ENCODE data around the gene ST3GAL4.
"Not testable (repeated sequence)": the region's sequence is repeated elsewhere in the genome, so short reads cannot be mapped to it uniquely, and the experiment has no call there.

Gene ST3GAL4

GRCh38 chr11:126394634-126395072 is 39.2 kb downstream of the ST3GAL4 start:
- in situ Hi-C loops (cut with HindIII; ENCODE audit: low pct_ligation_motif_present, low pct_unique_long_range_greater_than_20kb, low sequenced_read_pairs), result not testable (repeated sequence)
- peak; percentile 36 for DNase-seq

- DNase-seq; in situ Hi-C loops (cut with HindIII; ENCODE audit: low pct_ligation_motif_present, low pct_unique_long_range_greater_than_20kb, low sequenced_read_pairs): not testable (repeated sequence)
Measured at GRCh38 chr11:126395784-126396183, 40.3 kb downstream of the ST3GAL4 start.

GRCh38 chr11:126396266-126396665 is 40.8 kb downstream of the ST3GAL4 start:
- DNase-seq; in situ Hi-C loops (cut with HindIII; ENCODE audit: low pct_ligation_motif_present, low pct_unique_long_range_greater_than_20kb, low sequenced_read_pairs): not testable (repeated sequence)

GRCh38 chr11:126396965-126397364 is 41.5 kb downstream of the ST3GAL4 start:
- DNase-seq, result no peak
- in situ Hi-C loops (cut with HindIII; ENCODE audit: low pct_ligation_motif_present, low pct_unique_long_range_greater_than_20kb, low sequenced_read_pairs), result no loop called here

GRCh38 chr11:126398296-126398695 is 42.8 kb downstream of the ST3GAL4 start:
- in situ Hi-C loops (cut with HindIII; ENCODE audit: low pct_ligation_motif_present, low pct_unique_long_range_greater_than_20kb, low sequenced_read_pairs), result no loop called here

GRCh38 chr11:126398721-126399120 is 43.2 kb downstream of the ST3GAL4 start:
- in situ Hi-C loops (cut with HindIII; ENCODE audit: low pct_ligation_motif_present, low pct_unique_long_range_greater_than_20kb, low sequenced_read_pairs), result no loop called here
- no peak for DNase-seq

More at GRCh38 chr11:126398296-126398695, 42.8 kb downstream of the ST3GAL4 start:
- no peak for DNase-seq

- DNase-seq, result no peak
- in situ Hi-C loops (cut with HindIII; ENCODE audit: low pct_ligation_motif_present, low pct_unique_long_range_greater_than_20kb, low sequenced_read_pairs), result no loop called here
Measured at GRCh38 chr11:126400019-126400418, 44.5 kb downstream of the ST3GAL4 start.

- no peak for DNase-seq
- in situ Hi-C loops (cut with HindIII; ENCODE audit: low pct_ligation_motif_present, low pct_unique_long_range_greater_than_20kb, low sequenced_read_pairs), result no loop called here
Measured at GRCh38 chr11:126400479-126400878, 45.0 kb downstream of the ST3GAL4 start.

- DNase-seq, result no peak
- in situ Hi-C loops (cut with HindIII; ENCODE audit: low pct_ligation_motif_present, low pct_unique_long_range_greater_than_20kb, low sequenced_read_pairs), result no loop called here
Measured at GRCh38 chr11:126403022-126403581, 47.6 kb downstream of the ST3GAL4 start.

- in situ Hi-C loops (cut with HindIII; ENCODE audit: low pct_ligation_motif_present, low pct_unique_long_range_greater_than_20kb, low sequenced_read_pairs), result no loop called here
Measured at GRCh38 chr11:126403658-126404057, 48.2 kb downstream of the ST3GAL4 start.

GRCh38 chr11:126404367-126404766 is 48.9 kb downstream of the ST3GAL4 start:
- in situ Hi-C loops (cut with HindIII; ENCODE audit: low pct_ligation_motif_present, low pct_unique_long_range_greater_than_20kb, low sequenced_read_pairs), result no loop called here
- DNase-seq, result no peak

More at GRCh38 chr11:126403658-126404057, 48.2 kb downstream of the ST3GAL4 start:
- DNase-seq, result peak; percentile 38

- in situ Hi-C loops (cut with HindIII; ENCODE audit: low pct_ligation_motif_present, low pct_unique_long_range_greater_than_20kb, low sequenced_read_pairs), result no loop called here
- no peak for DNase-seq
Measured at GRCh38 chr11:126405374-126405773, 49.9 kb downstream of the ST3GAL4 start.

- DNase-seq, result no peak
- in situ Hi-C loops (cut with HindIII; ENCODE audit: low pct_ligation_motif_present, low pct_unique_long_range_greater_than_20kb, low sequenced_read_pairs), result no loop called here
Measured at GRCh38 chr11:126405906-126406305, 50.4 kb downstream of the ST3GAL4 start.

GRCh38 chr11:126406368-126406767 is 50.9 kb downstream of the ST3GAL4 start:
- in situ Hi-C loops (cut with HindIII; ENCODE audit: low pct_ligation_motif_present, low pct_unique_long_range_greater_than_20kb, low sequenced_read_pairs), result no loop called here
- no peak for DNase-seq

GRCh38 chr11:126407101-126407521 is 51.6 kb downstream of the ST3GAL4 start:
- in situ Hi-C loops (cut with HindIII; ENCODE audit: low pct_ligation_motif_present, low pct_unique_long_range_greater_than_20kb, low sequenced_read_pairs), result no loop called here
- no peak for DNase-seq

GRCh38 chr11:126407682-126408288 is 52.3 kb downstream of the ST3GAL4 start:
- in situ Hi-C loops (cut with HindIII; ENCODE audit: low pct_ligation_motif_present, low pct_unique_long_range_greater_than_20kb, low sequenced_read_pairs), result no loop called here
- no peak for DNase-seq

- no peak for DNase-seq
- in situ Hi-C loops (cut with HindIII; ENCODE audit: low pct_ligation_motif_present, low pct_unique_long_range_greater_than_20kb, low sequenced_read_pairs), result no loop called here
Measured at GRCh38 chr11:126408496-126408895, 53.0 kb downstream of the ST3GAL4 start.

- in situ Hi-C loops (cut with HindIII; ENCODE audit: low pct_ligation_motif_present, low pct_unique_long_range_greater_than_20kb, low sequenced_read_pairs), result no loop called here
- no peak for DNase-seq
Measured at GRCh38 chr11:126408901-126409619, 53.6 kb downstream of the ST3GAL4 start.

GRCh38 chr11:126409620-126409985 is 54.1 kb downstream of the ST3GAL4 start:
- DNase-seq, result no peak
- in situ Hi-C loops (cut with HindIII; ENCODE audit: low pct_ligation_motif_present, low pct_unique_long_range_greater_than_20kb, low sequenced_read_pairs), result no loop called here

- DNase-seq, result no peak
- in situ Hi-C loops (cut with HindIII; ENCODE audit: low pct_ligation_motif_present, low pct_unique_long_range_greater_than_20kb, low sequenced_read_pairs), result no loop called here
Measured at GRCh38 chr11:126410649-126411048, 55.2 kb downstream of the ST3GAL4 start.

Measured in ACHN (cell line).